ENCODE data around the gene SPCS2. TPM values are rescaled to one million over a fixed set of nuclear protein-coding genes. Genes with fewer than 3 reads are reported as not detected.

Gene SPCS2
- total RNA-seq, 1 experiment from 2014 or later: 116 TPM

DNA sequence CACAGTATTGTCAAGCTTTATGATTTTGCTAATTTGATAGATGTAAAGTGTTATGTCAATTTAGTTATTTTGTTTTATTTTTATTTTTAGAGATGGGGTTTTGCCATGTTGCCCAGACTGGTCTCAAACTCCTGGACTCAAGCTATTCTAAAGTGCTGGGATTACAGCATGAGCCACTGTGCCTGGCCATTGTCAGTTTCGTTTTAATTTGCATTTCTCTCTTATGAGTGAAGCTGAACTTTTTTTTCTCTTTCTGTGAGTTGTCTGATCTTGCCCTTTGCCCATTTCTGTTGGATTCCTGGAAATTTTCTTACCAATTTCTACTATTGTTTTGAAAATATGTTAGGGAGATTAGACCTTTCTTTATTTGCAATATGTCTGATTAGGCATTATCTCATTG, 55.1 kb downstream of the SPCS2 start:
- TF ChIP-seq ZNF263 (CRISPR knock-in tag; IDR thresholded peaks at IDR 0.05; ENCODE audit: low read depth): no peak
- TF ChIP-seq, protein P1, sequence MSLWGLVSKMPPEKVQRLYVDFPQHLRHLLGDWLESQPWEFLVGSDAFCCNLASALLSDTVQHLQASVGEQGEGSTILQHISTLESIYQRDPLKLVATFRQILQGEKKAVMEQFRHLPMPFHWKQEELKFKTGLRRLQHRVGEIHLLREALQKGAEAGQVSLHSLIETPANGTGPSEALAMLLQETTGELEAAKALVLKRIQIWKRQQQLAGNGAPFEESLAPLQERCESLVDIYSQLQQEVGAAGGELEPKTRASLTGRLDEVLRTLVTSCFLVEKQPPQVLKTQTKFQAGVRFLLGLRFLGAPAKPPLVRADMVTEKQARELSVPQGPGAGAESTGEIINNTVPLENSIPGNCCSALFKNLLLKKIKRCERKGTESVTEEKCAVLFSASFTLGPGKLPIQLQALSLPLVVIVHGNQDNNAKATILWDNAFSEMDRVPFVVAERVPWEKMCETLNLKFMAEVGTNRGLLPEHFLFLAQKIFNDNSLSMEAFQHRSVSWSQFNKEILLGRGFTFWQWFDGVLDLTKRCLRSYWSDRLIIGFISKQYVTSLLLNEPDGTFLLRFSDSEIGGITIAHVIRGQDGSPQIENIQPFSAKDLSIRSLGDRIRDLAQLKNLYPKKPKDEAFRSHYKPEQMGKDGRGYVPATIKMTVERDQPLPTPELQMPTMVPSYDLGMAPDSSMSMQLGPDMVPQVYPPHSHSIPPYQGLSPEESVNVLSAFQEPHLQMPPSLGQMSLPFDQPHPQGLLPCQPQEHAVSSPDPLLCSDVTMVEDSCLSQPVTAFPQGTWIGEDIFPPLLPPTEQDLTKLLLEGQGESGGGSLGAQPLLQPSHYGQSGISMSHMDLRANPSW (CRISPR knock-in tag; conservative IDR thresholded peaks at IDR 0.05; ENCODE audit: low read depth): no peak
- no peak for TF ChIP-seq FOXJ3 (CRISPR knock-in tag; IDR thresholded peaks at IDR 0.05; ENCODE audit: borderline replicate concordance)
- TF ChIP-seq, protein P2, sequence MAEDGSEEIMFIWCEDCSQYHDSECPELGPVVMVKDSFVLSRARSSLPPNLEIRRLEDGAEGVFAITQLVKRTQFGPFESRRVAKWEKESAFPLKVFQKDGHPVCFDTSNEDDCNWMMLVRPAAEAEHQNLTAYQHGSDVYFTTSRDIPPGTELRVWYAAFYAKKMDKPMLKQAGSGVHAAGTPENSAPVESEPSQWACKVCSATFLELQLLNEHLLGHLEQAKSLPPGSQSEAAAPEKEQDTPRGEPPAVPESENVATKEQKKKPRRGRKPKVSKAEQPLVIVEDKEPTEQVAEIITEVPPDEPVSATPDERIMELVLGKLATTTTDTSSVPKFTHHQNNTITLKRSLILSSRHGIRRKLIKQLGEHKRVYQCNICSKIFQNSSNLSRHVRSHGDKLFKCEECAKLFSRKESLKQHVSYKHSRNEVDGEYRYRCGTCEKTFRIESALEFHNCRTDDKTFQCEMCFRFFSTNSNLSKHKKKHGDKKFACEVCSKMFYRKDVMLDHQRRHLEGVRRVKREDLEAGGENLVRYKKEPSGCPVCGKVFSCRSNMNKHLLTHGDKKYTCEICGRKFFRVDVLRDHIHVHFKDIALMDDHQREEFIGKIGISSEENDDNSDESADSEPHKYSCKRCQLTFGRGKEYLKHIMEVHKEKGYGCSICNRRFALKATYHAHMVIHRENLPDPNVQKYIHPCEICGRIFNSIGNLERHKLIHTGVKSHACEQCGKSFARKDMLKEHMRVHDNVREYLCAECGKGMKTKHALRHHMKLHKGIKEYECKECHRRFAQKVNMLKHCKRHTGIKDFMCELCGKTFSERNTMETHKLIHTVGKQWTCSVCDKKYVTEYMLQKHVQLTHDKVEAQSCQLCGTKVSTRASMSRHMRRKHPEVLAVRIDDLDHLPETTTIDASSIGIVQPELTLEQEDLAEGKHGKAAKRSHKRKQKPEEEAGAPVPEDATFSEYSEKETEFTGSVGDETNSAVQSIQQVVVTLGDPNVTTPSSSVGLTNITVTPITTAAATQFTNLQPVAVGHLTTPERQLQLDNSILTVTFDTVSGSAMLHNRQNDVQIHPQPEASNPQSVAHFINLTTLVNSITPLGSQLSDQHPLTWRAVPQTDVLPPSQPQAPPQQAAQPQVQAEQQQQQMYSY (CRISPR knock-in tag; IDR thresholded peaks at IDR 0.05): no peak
- TF ChIP-seq ZNF671 (CRISPR knock-in tag; IDR thresholded peaks at IDR 0.05): no peak
- TF ChIP-seq PRRX2 (CRISPR knock-in tag; IDR thresholded peaks at IDR 0.05): no peak
- TF ChIP-seq, protein P3, sequence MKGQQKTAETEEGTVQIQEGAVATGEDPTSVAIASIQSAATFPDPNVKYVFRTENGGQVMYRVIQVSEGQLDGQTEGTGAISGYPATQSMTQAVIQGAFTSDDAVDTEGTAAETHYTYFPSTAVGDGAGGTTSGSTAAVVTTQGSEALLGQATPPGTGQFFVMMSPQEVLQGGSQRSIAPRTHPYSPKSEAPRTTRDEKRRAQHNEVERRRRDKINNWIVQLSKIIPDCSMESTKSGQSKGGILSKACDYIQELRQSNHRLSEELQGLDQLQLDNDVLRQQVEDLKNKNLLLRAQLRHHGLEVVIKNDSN (CRISPR knock-in tag; IDR thresholded peaks at IDR 0.05): no peak
- TF ChIP-seq, protein P4, sequence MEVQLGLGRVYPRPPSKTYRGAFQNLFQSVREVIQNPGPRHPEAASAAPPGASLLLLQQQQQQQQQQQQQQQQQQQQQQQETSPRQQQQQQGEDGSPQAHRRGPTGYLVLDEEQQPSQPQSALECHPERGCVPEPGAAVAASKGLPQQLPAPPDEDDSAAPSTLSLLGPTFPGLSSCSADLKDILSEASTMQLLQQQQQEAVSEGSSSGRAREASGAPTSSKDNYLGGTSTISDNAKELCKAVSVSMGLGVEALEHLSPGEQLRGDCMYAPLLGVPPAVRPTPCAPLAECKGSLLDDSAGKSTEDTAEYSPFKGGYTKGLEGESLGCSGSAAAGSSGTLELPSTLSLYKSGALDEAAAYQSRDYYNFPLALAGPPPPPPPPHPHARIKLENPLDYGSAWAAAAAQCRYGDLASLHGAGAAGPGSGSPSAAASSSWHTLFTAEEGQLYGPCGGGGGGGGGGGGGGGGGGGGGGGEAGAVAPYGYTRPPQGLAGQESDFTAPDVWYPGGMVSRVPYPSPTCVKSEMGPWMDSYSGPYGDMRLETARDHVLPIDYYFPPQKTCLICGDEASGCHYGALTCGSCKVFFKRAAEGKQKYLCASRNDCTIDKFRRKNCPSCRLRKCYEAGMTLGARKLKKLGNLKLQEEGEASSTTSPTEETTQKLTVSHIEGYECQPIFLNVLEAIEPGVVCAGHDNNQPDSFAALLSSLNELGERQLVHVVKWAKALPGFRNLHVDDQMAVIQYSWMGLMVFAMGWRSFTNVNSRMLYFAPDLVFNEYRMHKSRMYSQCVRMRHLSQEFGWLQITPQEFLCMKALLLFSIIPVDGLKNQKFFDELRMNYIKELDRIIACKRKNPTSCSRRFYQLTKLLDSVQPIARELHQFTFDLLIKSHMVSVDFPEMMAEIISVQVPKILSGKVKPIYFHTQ (CRISPR knock-in tag; IDR thresholded peaks at IDR 0.05): no peak
- TF ChIP-seq SMAD4 (CRISPR knock-in tag; IDR thresholded peaks at IDR 0.05): no peak
- no peak for TF ChIP-seq TP53 (CRISPR knock-in tag; IDR thresholded peaks at IDR 0.05)
- TF ChIP-seq RELA (CRISPR knock-in tag; IDR thresholded peaks at IDR 0.05; ENCODE audit: borderline replicate concordance): no peak
- TF ChIP-seq NFE2L1 (CRISPR knock-in tag; IDR thresholded peaks at IDR 0.05): no peak
- TF ChIP-seq, protein P5, sequence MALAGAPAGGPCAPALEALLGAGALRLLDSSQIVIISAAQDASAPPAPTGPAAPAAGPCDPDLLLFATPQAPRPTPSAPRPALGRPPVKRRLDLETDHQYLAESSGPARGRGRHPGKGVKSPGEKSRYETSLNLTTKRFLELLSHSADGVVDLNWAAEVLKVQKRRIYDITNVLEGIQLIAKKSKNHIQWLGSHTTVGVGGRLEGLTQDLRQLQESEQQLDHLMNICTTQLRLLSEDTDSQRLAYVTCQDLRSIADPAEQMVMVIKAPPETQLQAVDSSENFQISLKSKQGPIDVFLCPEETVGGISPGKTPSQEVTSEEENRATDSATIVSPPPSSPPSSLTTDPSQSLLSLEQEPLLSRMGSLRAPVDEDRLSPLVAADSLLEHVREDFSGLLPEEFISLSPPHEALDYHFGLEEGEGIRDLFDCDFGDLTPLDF (CRISPR knock-in tag; IDR thresholded peaks at IDR 0.05): no peak
- no peaks in the 10 kb centered on the region for H3K27me3 Mint-ChIP-seq (ENCODE audit: low read depth)
- CTCF ChIA-PET: no interaction called here

DNA sequence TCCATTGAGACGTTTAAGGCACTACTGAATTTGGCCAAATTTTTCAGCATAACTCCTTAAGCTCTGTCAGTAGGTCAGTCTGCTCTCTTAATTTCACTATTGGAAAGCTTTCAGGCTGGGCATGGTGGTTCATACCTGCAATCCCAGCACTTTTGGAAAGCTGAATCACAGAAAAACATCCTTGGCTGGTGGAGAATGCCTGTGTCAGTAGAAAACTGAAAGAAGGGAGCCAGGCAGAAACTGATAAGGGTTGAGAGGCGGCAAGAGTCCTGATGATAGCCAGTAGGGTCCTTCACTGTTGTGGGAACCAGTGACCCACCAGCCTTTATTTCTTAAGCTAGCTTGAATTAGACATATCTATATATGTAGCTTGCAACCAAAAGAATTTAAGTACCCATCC, 62.3 kb downstream of the SPCS2 start:
- DNase-seq (ENCODE audit: low spot score) (no peak), ATAC-seq (no peak)
- H3K9me3 Mint-ChIP-seq: no peaks in the 10 kb centered on the region; the same call in 1 of the 2 replicates
- H3K4me3 Mint-ChIP-seq: no peak overlapping the region
- CTCF ChIA-PET: interaction anchor here (1.1 to 4.0 kb wide), 3 partner anchors 11 to 129 kb away, joined by 3 to 16 read pairs (median 6); no protein-coding TSS in a partner anchor
- TF ChIP-seq FOXP1 (CRISPR knock-in tag; IDR thresholded peaks at IDR 0.05; ENCODE audit: borderline replicate concordance): no peak
- TF ChIP-seq, protein P3 (CRISPR knock-in tag; IDR thresholded peaks at IDR 0.05): no peak
- no peak for TF ChIP-seq ESRRA (CRISPR knock-in tag; IDR thresholded peaks at IDR 0.05; ENCODE audit: borderline replicate concordance)
- TF ChIP-seq ZNF232 (CRISPR knock-in tag; IDR thresholded peaks at IDR 0.05): no peak
- TF ChIP-seq, protein P5 (CRISPR knock-in tag; IDR thresholded peaks at IDR 0.05): no peak
- TF ChIP-seq ZNF423 (CRISPR knock-in tag; IDR thresholded peaks at IDR 0.05): no peak
- no peak for TF ChIP-seq ZBTB21 (CRISPR knock-in tag; IDR thresholded peaks at IDR 0.05; ENCODE audit: borderline replicate concordance)
- TF ChIP-seq ZNF121 (CRISPR knock-in tag; IDR thresholded peaks at IDR 0.05): no peak
- TF ChIP-seq, protein P6, sequence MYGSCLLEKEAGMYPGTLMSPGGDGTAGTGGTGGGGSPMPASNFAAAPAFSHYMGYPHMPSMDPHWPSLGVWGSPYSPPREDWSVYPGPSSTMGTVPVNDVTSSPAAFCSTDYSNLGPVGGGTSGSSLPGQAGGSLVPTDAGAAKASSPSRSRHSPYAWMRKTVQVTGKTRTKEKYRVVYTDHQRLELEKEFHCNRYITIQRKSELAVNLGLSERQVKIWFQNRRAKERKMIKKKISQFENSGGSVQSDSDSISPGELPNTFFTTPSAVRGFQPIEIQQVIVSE (CRISPR knock-in tag; IDR thresholded peaks at IDR 0.05; ENCODE audit: borderline replicate concordance): no peak
- no peak for TF ChIP-seq CREM (CRISPR knock-in tag; IDR thresholded peaks at IDR 0.05)
- TF ChIP-seq SOX15 (CRISPR knock-in tag; IDR thresholded peaks at IDR 0.05): no peak
- no peak overlapping the region for H3K27ac Mint-ChIP-seq
- H3K36me3 Mint-ChIP-seq: peaks cover 21% of the 10 kb centered on the region
- POLR2A ChIA-PET: no interaction called here
- no peaks in the 10 kb centered on the region for H3K27me3 Mint-ChIP-seq (ENCODE audit: low read depth)
- H3K4me1 Mint-ChIP-seq: peaks cover 8% of the 10 kb centered on the region

More for the DNA sequence above, 55.1 kb downstream of the SPCS2 start:
- no peak for DNase-seq (ENCODE audit: low spot score)
- ATAC-seq: no peak
- Mint-ChIP-seq H3K27ac (no peak overlapping the region), H3K9me3 (no peaks in the 10 kb centered on the region), H3K36me3 (peaks cover 25% of the 10 kb centered on the region), H3K4me1 (no peaks in the 10 kb centered on the region), H3K4me3 (no peak overlapping the region)
- POLR2A ChIA-PET: no interaction called here
